HepG2 (cell line): ENCODE data around the gene CSTPP1. TPM values are rescaled to one million over a fixed set of nuclear protein-coding genes. Genes with fewer than 3 reads are reported as not detected.

ENCODE experiments used
- CENPT ChIP-seq: sonication (generic); formaldehyde crosslinking; IDR thresholded peaks from 2 replicates; pipeline ENCODE4 v1.8.0; 2022; ENCODE audit warnings: low read depth, mild to moderate bottlenecking, moderate library complexity, missing genetic modification reagents
- CENPX ChIP-seq: sonication (generic); formaldehyde crosslinking; IDR thresholded peaks from 2 replicates; pipeline ENCODE4 v1.9.0; 2021; ENCODE audit warnings: mild to moderate bottlenecking, missing genetic modification reagents, moderate library complexity
- ERF ChIP-seq: IDR thresholded peaks from 2 replicates; pipeline ENCODE4 v1.6.1; 2018; ENCODE audit warnings: missing biosample characterization, missing genetic modification reagents
- NFKB2 ChIP-seq: sonication (generic); formaldehyde crosslinking; IDR thresholded peaks from 2 replicates; pipeline ENCODE4 v1.4.0; 2020; ENCODE audit warnings: missing genetic modification reagents, borderline replicate concordance
- NKX3-1 ChIP-seq: sonication (generic); formaldehyde crosslinking; IDR thresholded peaks from 2 replicates; pipeline ENCODE4 v1.5.0; 2020; ENCODE audit warnings: missing genetic modification reagents
- PHF21A ChIP-seq: sonication (generic); formaldehyde crosslinking; IDR thresholded peaks from 2 replicates; pipeline ENCODE4 v1.5.0; 2020; ENCODE audit warnings: mild to moderate bottlenecking, missing genetic modification reagents
- SIN3A ChIP-seq: IDR thresholded peaks from 2 replicates; pipeline ENCODE4 v1.6.1; 2011; ENCODE audit warnings: low read depth, mild to moderate bottlenecking, control low read depth, low read length, borderline replicate concordance
- SMAD3 ChIP-seq: sonication (generic); formaldehyde crosslinking; IDR thresholded peaks from 2 replicates; pipeline ENCODE4 v1.4.0; 2020; ENCODE audit warnings: missing genetic modification reagents
- SP1 ChIP-seq, 2 experiments: fragments of 450-650 bp in 1 of 2; sonication (generic) in 1 of 2; formaldehyde crosslinking in 1 of 2; IDR thresholded peaks; 2 replicates each; pipeline versions ENCODE4 v1.4.0 to v1.6.1; 2016 to 2020; ENCODE audit warnings: missing genetic modification reagents in 1 of 2
- TBL1XR1 ChIP-seq: fragments of 150-350 bp; IDR thresholded peaks from 2 replicates; pipeline ENCODE4 v1.6.1; 2014; ENCODE audit warnings: borderline replicate concordance, low read length; ENCODE audit not compliant: partially characterized antibody
- TP53 ChIP-seq: sonication (generic); formaldehyde crosslinking; conservative IDR thresholded peaks from 2 replicates; pipeline ENCODE4 v1.4.0; 2020; ENCODE audit warnings: missing genetic modification reagents
- WIZ ChIP-seq: sonication (generic); formaldehyde crosslinking; IDR thresholded peaks from 2 replicates; pipeline ENCODE4 v1.5.1; 2020; ENCODE audit warnings: mild to moderate bottlenecking, missing genetic modification reagents
- ZFAT ChIP-seq: sonication (generic); formaldehyde crosslinking; conservative IDR thresholded peaks from 2 replicates; pipeline ENCODE4 v1.8.1; 2023; ENCODE audit warnings: missing genetic modification reagents, inconsistent platforms
- ZNF12 ChIP-seq: sonication (generic); formaldehyde crosslinking; IDR thresholded peaks from 2 replicates; pipeline ENCODE4 v1.5.0; 2020; ENCODE audit warnings: missing genetic modification reagents
- ZNF138 ChIP-seq: sonication (generic); formaldehyde crosslinking; IDR thresholded peaks from 2 replicates; pipeline ENCODE4 v1.5.0; 2020; ENCODE audit warnings: mild to moderate bottlenecking, low read depth, missing genetic modification reagents
- ZNF782 ChIP-seq: sonication (generic); formaldehyde crosslinking; IDR thresholded peaks from 2 replicates; pipeline ENCODE4 v1.4.0; 2020; ENCODE audit warnings: missing genetic modification reagents, mild to moderate bottlenecking, borderline replicate concordance
- polyA plus RNA-seq, 8 experiments: library from polyadenylated mRNA; depleted of rRNA in 3 of 8; stranded (reverse) in 7 of 8; unstranded in 1 of 8; fragments of >200 nt; fragmentation: Illumina TruSeq in 4 of 8; extraction: Trizol in 4 of 8; gene quantifications; 2 replicates each; pipeline versions ENCODE4 v1.2.1 to v1.2.3, GENCODE V29; 2011 to 2016; ENCODE audit warnings: low read depth in 4 of 8, missing spikeins in 1 of 8, mixed read lengths in 1 of 8; ENCODE audit not compliant: insufficient read depth in 1 of 8
- total RNA-seq, 5 experiments: library from RNA; depleted of rRNA; stranded (reverse); fragments of >200 nt; fragmentation: Illumina TruSeq; extraction: Trizol; gene quantifications; 2 replicates each; pipeline ENCODE4 v1.2.3, GENCODE V29; 2016; ENCODE audit warnings: low read depth in 1 of 5
- TF ChIP-seq, protein P1 (sequence below): sonication (generic); formaldehyde crosslinking; IDR thresholded peaks from 2 replicates; pipeline ENCODE4 v1.5.1; 2020; ENCODE audit warnings: mild to moderate bottlenecking, missing genetic modification reagents, borderline replicate concordance
- TF ChIP-seq, protein P2 (sequence below): sonication (generic); formaldehyde crosslinking; IDR thresholded peaks from 2 replicates; pipeline ENCODE4 v1.8.1; 2023; ENCODE audit warnings: mild to moderate bottlenecking, missing genetic modification reagents
- TF ChIP-seq, protein P3 (sequence below): sonication (generic); formaldehyde crosslinking; IDR thresholded peaks from 2 replicates; pipeline ENCODE4 v1.4.0; 2020; ENCODE audit warnings: mild to moderate bottlenecking, missing genetic modification reagents

Gene CSTPP1
- total and polyA plus RNA-seq, 2 of the 13 experiments (the other 11 are each of a cell fraction or from before 2014, with no cell fraction given) = 12.3 to 14.6 TPM

DNA sequence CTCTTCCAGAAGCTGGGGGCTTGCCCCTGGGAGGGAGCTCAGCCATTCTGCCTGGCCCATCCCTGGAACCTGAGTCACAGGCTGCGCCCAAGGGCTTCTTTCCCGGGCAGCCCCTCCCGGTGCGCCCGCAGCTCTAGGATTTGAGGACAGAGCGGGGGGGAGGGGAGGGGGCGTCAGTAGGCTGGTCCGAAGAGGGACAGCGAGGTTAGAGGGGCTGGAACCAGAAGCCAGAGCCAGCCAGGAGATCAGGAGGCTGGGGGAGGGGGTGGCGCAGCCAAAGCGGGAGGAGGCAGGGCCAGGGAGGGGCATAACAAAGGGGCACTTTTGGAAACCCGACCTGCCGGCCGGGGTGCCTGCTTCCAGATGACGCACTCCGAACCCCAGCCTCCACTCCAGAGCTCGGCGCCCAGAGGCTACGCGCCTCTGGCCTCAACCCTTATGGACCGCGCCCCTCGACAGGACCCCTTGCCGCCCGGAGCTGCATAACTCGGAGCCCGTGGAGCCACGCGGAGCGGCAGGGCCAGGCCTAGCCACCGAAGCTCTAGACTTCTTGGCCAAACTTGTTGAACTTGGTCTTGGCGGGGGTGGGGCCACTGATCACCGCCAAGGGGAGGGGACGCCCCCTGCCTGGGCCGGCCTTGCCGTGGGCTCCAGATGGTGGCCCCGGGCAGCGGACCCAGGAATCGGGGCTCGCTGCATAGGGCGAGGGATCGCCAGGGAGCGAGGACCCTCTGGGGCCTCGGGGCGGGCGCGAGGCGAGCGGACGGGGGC is 248.9 kb downstream of the CSTPP1 start (continued):
- TF ChIP-seq ZFAT (CRISPR knock-in tag) (no peak), ZNF782 (CRISPR knock-in tag) (no peak; the same call in 1 of the 2 replicates), ERF (CRISPR knock-in tag) (peak; percentile 21; the same call in 1 of the 2 replicates), TP53 (no peak), NKX3-1 (CRISPR knock-in tag) (no peak), ZNF138 (CRISPR knock-in tag) (no peak), TBL1XR1 (no peak), PHF21A (CRISPR knock-in tag) (peak; percentile 83), NFKB2 (CRISPR knock-in tag) (peak; percentile 38; the same call in 1 of the 2 replicates), CENPT (CRISPR knock-in tag) (no peak), CENPX (CRISPR knock-in tag) (no peak), WIZ (CRISPR knock-in tag) (no peak), ZNF12 (CRISPR knock-in tag) (no peak), SMAD3 (CRISPR knock-in tag) (no peak), SIN3A (no peak), SP1 (IDR thresholded peaks at IDR 0.05) (no peak), SP1 (CRISPR knock-in tag; IDR thresholded peaks at IDR 0.05) (no peak)
- TF ChIP-seq, protein P1, sequence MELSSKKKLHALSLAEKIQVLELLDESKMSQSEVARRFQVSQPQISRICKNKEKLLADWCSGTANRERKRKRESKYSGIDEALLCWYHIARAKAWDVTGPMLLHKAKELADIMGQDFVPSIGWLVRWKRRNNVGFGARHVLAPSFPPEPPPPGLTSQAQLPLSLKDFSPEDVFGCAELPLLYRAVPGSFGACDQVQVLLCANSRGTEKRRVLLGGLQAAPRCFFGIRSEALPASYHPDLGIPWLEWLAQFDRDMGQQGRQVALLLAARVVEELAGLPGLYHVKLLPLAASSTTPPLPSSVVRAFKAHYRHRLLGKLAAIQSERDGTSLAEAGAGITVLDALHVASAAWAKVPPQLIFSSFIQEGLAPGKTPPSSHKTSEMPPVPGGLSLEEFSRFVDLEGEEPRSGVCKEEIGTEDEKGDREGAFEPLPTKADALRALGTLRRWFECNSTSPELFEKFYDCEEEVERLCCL (CRISPR knock-in tag) = no peak
- TF ChIP-seq, protein P2, sequence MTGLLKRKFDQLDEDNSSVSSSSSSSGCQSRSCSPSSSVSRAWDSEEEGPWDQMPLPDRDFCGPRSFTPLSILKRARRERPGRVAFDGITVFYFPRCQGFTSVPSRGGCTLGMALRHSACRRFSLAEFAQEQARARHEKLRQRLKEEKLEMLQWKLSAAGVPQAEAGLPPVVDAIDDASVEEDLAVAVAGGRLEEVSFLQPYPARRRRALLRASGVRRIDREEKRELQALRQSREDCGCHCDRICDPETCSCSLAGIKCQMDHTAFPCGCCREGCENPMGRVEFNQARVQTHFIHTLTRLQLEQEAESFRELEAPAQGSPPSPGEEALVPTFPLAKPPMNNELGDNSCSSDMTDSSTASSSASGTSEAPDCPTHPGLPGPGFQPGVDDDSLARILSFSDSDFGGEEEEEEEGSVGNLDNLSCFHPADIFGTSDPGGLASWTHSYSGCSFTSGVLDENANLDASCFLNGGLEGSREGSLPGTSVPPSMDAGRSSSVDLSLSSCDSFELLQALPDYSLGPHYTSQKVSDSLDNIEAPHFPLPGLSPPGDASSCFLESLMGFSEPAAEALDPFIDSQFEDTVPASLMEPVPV (CRISPR knock-in tag) = no peak
- TF ChIP-seq, protein P3, sequence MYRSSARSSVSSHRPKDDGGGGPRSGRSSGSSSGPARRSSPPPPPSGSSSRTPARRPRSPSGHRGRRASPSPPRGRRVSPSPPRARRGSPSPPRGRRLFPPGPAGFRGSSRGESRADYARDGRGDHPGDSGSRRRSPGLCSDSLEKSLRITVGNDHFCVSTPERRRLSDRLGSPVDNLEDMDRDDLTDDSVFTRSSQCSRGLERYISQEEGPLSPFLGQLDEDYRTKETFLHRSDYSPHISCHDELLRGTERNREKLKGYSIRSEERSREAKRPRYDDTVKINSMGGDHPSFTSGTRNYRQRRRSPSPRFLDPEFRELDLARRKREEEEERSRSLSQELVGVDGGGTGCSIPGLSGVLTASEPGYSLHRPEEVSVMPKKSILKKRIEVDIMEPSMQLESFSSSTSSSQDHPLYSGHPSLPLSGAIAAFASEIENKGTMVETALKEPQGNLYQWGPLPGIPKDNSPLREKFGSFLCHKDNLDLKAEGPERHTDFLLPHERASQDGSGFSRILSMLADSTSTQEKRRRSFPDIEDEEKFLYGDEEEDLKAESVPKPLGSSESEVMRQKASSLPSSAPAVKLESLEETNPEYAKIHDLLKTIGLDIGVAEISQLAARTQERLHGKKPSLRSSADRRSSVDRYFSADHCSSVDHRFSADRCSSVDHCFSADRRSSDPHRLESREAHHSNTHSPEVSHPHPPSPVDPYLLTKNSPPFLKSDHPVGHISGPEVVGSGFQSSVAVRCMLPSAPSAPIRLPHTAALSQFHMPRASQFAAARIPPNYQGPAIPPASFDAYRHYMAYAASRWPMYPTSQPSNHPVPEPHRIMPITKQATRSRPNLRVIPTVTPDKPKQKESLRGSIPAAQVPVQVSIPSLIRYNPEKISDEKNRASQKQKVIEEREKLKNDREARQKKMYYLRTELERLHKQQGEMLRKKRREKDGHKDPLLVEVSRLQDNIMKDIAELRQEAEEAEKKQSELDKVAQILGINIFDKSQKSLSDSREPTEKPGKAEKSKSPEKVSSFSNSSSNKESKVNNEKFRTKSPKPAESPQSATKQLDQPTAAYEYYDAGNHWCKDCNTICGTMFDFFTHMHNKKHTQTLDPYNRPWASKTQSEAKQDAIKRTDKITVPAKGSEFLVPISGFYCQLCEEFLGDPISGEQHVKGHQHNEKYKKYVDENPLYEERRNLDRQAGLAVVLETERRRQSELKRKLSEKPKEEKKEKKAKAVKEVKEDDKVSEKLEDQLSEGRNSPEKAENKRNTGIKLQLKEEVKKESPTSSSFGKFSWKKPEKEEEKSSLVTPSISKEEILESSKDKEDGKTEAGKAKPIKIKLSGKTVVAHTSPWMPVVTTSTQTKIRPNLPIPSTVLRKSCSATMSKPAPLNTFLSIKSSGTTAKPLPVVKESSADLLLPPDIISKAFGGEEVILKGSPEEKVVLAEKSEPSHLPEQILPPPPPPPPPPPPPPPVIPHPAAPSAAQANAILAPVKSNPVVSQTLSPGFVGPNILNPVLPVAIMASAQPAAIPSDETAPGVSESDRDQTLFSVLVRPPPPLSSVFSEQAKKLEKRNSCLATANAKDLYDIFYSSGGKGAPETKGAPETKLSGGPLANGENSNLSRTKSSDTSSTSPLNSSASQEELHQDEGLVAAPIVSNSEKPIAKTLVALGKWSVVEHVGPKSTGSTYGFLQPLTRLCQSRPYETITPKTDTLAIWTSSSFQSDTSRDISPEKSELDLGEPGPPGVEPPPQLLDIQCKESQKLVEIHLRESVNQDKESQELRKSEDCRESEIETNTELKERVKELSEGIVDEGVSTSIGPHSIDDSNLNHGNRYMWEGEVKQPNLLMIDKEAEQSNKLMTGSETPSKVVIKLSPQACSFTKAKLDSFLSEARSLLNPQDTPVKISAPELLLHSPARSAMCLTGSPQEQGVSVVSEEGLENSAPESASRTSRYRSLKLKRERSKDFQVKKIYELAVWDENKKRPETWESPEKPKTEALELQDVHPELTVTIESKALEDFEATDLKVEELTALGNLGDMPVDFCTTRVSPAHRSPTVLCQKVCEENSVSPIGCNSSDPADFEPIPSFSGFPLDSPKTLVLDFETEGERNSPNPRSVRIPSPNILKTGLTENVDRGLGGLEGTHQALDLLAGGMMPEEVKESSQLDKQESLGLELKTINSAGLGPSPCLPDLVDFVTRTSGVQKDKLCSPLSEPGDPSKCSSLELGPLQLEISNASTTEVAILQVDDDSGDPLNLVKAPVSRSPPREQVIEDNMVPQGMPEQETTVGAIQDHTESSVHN (CRISPR knock-in tag) = no peak
